Measurements from ENCODE around the gene TTC28.

DNA sequence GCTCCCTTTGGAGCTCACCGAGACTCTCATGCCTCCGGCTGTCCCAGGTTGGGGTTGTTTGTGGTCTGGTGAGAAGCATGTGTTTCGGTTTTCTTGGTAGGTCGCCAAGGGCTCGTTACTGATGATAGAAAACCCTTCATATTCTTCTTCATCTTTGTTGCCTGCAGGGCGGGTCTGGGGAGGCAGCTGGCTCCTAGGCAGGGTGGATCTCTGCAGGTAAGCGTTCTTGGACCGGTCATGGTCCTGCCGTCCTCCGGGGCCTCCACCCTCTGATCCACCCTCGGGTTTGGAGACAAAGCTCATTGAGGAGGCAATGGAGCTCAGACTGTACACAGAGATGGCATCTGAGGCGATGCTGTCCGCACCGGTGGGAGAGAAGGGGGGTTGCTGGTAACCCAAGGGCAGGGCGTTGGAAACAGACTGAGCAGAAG, 696.3 kb downstream of the TTC28 start:
- no peak for TF ChIP-seq POLR2A (IDR thresholded peaks at IDR 0.05; ENCODE audit: low read depth)
- TF ChIP-seq CTCF (IDR thresholded peaks at IDR 0.05), result no peak
- no peak for TF ChIP-seq POLR2AphosphoS5 (IDR thresholded peaks at IDR 0.05)

Data from esophagus muscularis mucosa (tissue), 3 donors.